Fibroblast of lung (primary cell): ENCODE results near the gene NEK6. TPM values are rescaled to one million over a fixed set of nuclear protein-coding genes. Genes with fewer than 3 reads are reported as not detected.

Experiments
- DNase-seq, 2 donors: peaks; one replicate each; pipeline versions ENCODE4 v3.0.0 to v3.0.0-alpha.2; 2010; ENCODE audit warnings: low read depth in 2 of 2
- H2AFZ ChIP-seq: 2 replicates; pipeline ENCODE4 v1.5.1; 2012; ENCODE audit warnings: low read length, control low read depth, inconsistent platforms
- H3K27ac ChIP-seq: 2 replicates; pipeline ENCODE4 v1.5.1; 2011; ENCODE audit warnings: low read length, control low read depth; ENCODE audit not compliant: insufficient read depth
- H3K27me3 ChIP-seq: 2 replicates; pipeline ENCODE4 v1.5.1; 2011; ENCODE audit warnings: mild to moderate bottlenecking, low read length; ENCODE audit not compliant: control insufficient read depth, insufficient read depth
- H3K36me3 ChIP-seq: 2 replicates; pipeline ENCODE4 v1.5.1; 2011; ENCODE audit warnings: low read length; ENCODE audit not compliant: control insufficient read depth, insufficient read depth
- H3K4me1 ChIP-seq: 2 replicates; pipeline ENCODE4 v1.5.1; 2011; ENCODE audit warnings: low read length; ENCODE audit not compliant: control insufficient read depth, insufficient read depth; ENCODE audit errors: extremely low read depth
- H3K4me2 ChIP-seq: 2 replicates; pipeline ENCODE4 v1.5.1; 2011; ENCODE audit warnings: low read length, control low read depth; ENCODE audit not compliant: insufficient read depth; ENCODE audit errors: extremely low read depth
- H3K4me3 ChIP-seq, 4 experiments: fragments of 200-600 bp in 1 of 4; sonication (generic) in 1 of 4; replicated peaks in 1 of 4; 2 replicates each; pipeline ENCODE4 v1.5.1; 2011 to 2016; ENCODE audit warnings: low read length in 4 of 4, low read depth in 3 of 4, mild to moderate bottlenecking in 3 of 4, control low read depth in 2 of 4, inconsistent platforms in 1 of 4, mixed read lengths in 1 of 4; ENCODE audit not compliant: insufficient read depth in 1 of 4; ENCODE audit errors: control extremely low read depth in 1 of 4
- H3K79me2 ChIP-seq: 2 replicates; pipeline ENCODE4 v1.5.1; 2012; ENCODE audit warnings: mild to moderate bottlenecking, low read length, inconsistent platforms; ENCODE audit not compliant: control insufficient read depth, insufficient read depth
- H3K9ac ChIP-seq: 2 replicates; pipeline ENCODE4 v1.5.1; 2011; ENCODE audit warnings: mild to moderate bottlenecking, low read length, control low read depth; ENCODE audit not compliant: insufficient read depth
- H3K9me3 ChIP-seq: 2 replicates; pipeline ENCODE4 v1.5.1; 2012; ENCODE audit warnings: low read depth, low read length; ENCODE audit not compliant: control insufficient read depth, insufficient read depth
- H4K20me1 ChIP-seq: 2 replicates; pipeline ENCODE4 v1.5.1; 2011; ENCODE audit warnings: low read length; ENCODE audit not compliant: control insufficient read depth, insufficient read depth; ENCODE audit errors: extremely low read depth
- EZH2 ChIP-seq: IDR thresholded peaks from 2 replicates; pipeline ENCODE4 v1.5.1; 2012; ENCODE audit warnings: low read length, control low read depth, mild to moderate bottlenecking; ENCODE audit errors: missing control alignments
- polyA plus RNA-seq, 2 donors: library from polyadenylated mRNA; depleted of rRNA in 1 of 2; stranded (reverse) in 1 of 2; unstranded in 1 of 2; fragments of >200 nt; gene quantifications; 2 replicates each; pipeline ENCODE4 v1.2.1, GENCODE V29; 2011 to 2012; ENCODE audit warnings: missing spikeins in 1 of 2
- total RNA-seq: library from RNA; depleted of rRNA; stranded (reverse); fragments of >200 nt; gene quantifications from 2 replicates; pipeline ENCODE4 v1.2.1, GENCODE V29; 2014
- TF ChIP-seq, protein P1 (sequence below), 2 donors: IDR thresholded peaks in 1 of 2; conservative IDR thresholded peaks in 1 of 2; 1 replicate in 1 of 2; 2 replicates in 1 of 2; pipeline ENCODE4 v1.5.1; 2011 to 2012; ENCODE audit warnings: low read length in 2 of 2, control low read depth in 1 of 2, inconsistent platforms in 1 of 2, low read depth in 1 of 2, mild to moderate bottlenecking in 1 of 2

The NEK6 gene
- total and polyA plus RNA-seq, 2 donors (not counting 1 experiment from before 2014, with no cell fraction given) = 71.2 to 71.4 TPM

DNA sequence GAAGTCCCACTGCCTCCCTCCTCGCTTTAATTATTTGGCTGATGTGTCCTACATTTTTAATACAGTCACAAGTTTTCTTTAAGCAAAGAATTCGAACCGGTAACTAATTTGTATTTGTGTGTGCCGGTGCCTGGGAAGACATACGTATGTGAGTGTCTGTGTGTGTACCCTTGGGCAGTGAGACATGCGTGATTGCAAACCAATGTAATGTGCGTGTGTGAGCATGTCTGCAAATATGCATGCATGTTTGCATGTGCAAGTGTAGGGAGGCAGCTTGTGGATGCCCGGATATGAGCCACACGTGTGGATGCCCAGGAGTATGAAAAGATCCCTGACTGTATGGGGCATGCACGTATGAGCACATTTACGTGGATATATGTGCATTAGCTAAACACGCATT, 44.4 kb upstream of the NEK6 start:
- Histone ChIP-seq H3K27me3 (peaks cover 4% of the 10 kb centered on the region), H3K27ac (no peak overlapping the region), H3K36me3 (no peaks in the 10 kb centered on the region), H3K4me1 (no peaks in the 10 kb centered on the region), H2AFZ (no peak overlapping the region), H3K79me2 (no peaks in the 10 kb centered on the region), H3K4me3 (no peak overlapping the region), H4K20me1 (no peaks in the 10 kb centered on the region), H3K4me2 (no peak overlapping the region), H3K9ac (no peak overlapping the region), H3K9me3 (no peaks in the 10 kb centered on the region)
- no peak for TF ChIP-seq EZH2
- TF ChIP-seq, protein P1, sequence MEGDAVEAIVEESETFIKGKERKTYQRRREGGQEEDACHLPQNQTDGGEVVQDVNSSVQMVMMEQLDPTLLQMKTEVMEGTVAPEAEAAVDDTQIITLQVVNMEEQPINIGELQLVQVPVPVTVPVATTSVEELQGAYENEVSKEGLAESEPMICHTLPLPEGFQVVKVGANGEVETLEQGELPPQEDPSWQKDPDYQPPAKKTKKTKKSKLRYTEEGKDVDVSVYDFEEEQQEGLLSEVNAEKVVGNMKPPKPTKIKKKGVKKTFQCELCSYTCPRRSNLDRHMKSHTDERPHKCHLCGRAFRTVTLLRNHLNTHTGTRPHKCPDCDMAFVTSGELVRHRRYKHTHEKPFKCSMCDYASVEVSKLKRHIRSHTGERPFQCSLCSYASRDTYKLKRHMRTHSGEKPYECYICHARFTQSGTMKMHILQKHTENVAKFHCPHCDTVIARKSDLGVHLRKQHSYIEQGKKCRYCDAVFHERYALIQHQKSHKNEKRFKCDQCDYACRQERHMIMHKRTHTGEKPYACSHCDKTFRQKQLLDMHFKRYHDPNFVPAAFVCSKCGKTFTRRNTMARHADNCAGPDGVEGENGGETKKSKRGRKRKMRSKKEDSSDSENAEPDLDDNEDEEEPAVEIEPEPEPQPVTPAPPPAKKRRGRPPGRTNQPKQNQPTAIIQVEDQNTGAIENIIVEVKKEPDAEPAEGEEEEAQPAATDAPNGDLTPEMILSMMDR (conservative IDR thresholded peaks at IDR 0.05 in 1 of 2, IDR thresholded peaks at IDR 0.05 in 1 of 2; ENCODE audit: low read depth in 1 of 2, low read length in 2 of 2) = no peak
- no peak for DNase-seq

DNA sequence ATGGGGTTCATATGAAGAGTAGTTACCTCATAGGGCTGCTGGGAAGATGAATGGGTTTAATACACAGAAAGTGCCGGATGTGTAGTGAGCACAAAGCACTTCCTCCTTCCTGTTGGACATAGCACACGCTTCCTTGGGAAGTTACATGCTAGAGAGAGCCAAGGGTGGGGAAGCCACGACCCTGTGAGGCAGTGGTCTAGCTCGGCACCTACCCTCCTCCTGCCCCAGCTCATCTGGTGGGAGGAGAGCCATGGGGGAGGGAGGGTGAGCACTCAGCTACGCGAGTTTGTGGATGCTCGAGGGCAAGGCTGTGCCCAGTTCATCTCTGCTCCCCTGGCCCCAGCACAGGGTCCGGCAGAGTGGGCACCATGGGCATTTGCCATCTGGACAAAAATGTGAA, 43.6 kb upstream of the NEK6 start:
- no peak overlapping the region for H2AFZ ChIP-seq

DNA sequence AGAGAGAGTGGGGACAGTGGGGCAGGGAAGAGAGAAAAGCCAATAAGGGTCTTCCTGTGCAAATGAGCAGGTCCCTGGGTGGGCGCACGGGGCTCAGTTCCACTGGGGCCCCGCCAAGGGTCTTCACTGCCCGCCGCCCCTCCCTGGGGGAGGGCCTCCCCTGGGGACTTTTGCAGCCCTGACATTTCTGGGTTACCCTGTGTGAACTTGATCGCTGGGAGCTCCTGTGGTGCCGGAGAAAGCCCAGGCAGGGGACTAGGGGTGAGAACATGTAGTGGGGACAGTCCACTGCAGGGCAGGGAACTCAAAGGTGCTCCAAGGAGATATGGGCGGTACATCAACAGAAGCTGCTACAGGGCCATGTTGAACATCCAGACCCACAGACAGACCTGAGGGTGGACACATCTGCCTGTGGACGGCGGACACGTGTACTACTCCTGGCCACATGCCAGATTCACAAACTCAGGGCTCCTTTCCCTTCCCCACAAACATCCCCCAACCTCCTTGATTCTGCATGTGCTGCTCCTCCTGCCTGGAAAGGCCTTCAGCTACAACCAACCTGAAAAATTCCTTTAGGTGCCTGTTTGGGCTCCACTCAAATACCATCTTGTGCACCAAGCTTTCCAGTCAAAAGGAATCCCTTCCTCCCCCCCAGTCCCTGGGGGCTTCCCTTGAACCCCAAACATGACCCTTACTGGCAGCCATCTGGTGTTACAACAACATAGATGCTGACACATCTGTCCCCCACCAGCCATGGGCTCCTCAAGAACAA, 43.0 kb upstream of the NEK6 start:
- no peaks in the 10 kb centered on the region for H3K9me3 ChIP-seq
- no peak for TF ChIP-seq EZH2
- TF ChIP-seq, protein P1 (conservative IDR thresholded peaks at IDR 0.05 in 1 of 2, IDR thresholded peaks at IDR 0.05 in 1 of 2; ENCODE audit: low read depth in 1 of 2, low read length in 2 of 2) = no peak
- H4K20me1 ChIP-seq = no peaks in the 10 kb centered on the region
- DNase-seq = no peak
- no peaks in the 10 kb centered on the region for H3K36me3 ChIP-seq
- H3K27me3 ChIP-seq = peaks cover 4% of the 10 kb centered on the region
- no peak overlapping the region for H2AFZ ChIP-seq
- no peaks in the 10 kb centered on the region for H3K79me2 ChIP-seq
- no peak overlapping the region for H3K27ac ChIP-seq
- no peak overlapping the region for H3K4me3 ChIP-seq
- H3K9ac ChIP-seq = no peak overlapping the region
- no peaks in the 10 kb centered on the region for H3K4me1 ChIP-seq
- no peak overlapping the region for H3K4me2 ChIP-seq

More for the DNA sequence above, 43.6 kb upstream of the NEK6 start:
- DNase-seq = no peak
- H4K20me1 ChIP-seq = no peaks in the 10 kb centered on the region
- no peak overlapping the region for H3K4me3 ChIP-seq
- no peaks in the 10 kb centered on the region for H3K79me2 ChIP-seq
- no peak overlapping the region for H3K9ac ChIP-seq
- peaks cover 4% of the 10 kb centered on the region for H3K27me3 ChIP-seq
- TF ChIP-seq, protein P1 (conservative IDR thresholded peaks at IDR 0.05 in 1 of 2, IDR thresholded peaks at IDR 0.05 in 1 of 2; ENCODE audit: low read depth in 1 of 2, low read length in 2 of 2) = no peak
- TF ChIP-seq EZH2 = no peak
- H3K4me2 ChIP-seq = no peak overlapping the region
- no peaks in the 10 kb centered on the region for H3K36me3 ChIP-seq
- H3K9me3 ChIP-seq = no peaks in the 10 kb centered on the region
- H3K27ac ChIP-seq = no peak overlapping the region
- no peaks in the 10 kb centered on the region for H3K4me1 ChIP-seq
